Activated CD8-positive, alpha-beta T cell treated with anti-CD3 and anti-CD28 coated beads, Interleukin-2, amount 10 ng/mL, durations not matched to agents 7 days and 5 days (primary cell): ENCODE measurements around the gene LDLRAP1. TPM values are rescaled to one million over a fixed set of nuclear protein-coding genes. Genes with fewer than 3 reads are reported as not detected.
"Not testable (repeated sequence)": the region's sequence is repeated elsewhere in the genome, so short reads cannot be mapped to it uniquely, and the experiment has no call there.

ENCODE experiments used
- ATAC-seq: fragments of 150-1000 bp; cut with Tn5 transposase; one replicate; pipeline ENCODE4 v1.10.0; 2021; ENCODE audit warnings: moderate library complexity
- CTCF ChIA-PET: fragments of 350-600 bp; sonication (Branson Sonifier 250); formaldehyde crosslinking; loops from one replicate; lab custom pipeline; 2021; ENCODE audit warnings: antibody characterized with exemption; lab: Charles Lee
- POLR2A ChIA-PET: fragments of 350-600 bp; sonication (Branson Sonifier 250); formaldehyde crosslinking; loops from one replicate; lab custom pipeline; 2021; ENCODE audit warnings: antibody characterized with exemption; lab: Charles Lee
- DNase-seq: peaks from one replicate; pipeline ENCODE4 v3.0.0-alpha.2; 2020
- H3K27ac Mint-ChIP-seq: one replicate; pipeline ENCODE4 v1.8.0; 2021; ENCODE audit warnings: mild to moderate bottlenecking, mixed read lengths
- H3K27me3 Mint-ChIP-seq: one replicate; pipeline ENCODE4 v1.8.0; 2021; ENCODE audit warnings: low read depth, mixed read lengths
- H3K36me3 Mint-ChIP-seq: one replicate; pipeline ENCODE4 v1.8.0; 2021; ENCODE audit warnings: low read depth, mixed read lengths
- H3K4me1 Mint-ChIP-seq: one replicate; pipeline ENCODE4 v1.8.0; 2021; ENCODE audit warnings: low read depth, mixed read lengths
- H3K4me3 Mint-ChIP-seq: one replicate; pipeline ENCODE4 v1.8.0; 2021; ENCODE audit warnings: mild to moderate bottlenecking, mixed read lengths
- H3K9me3 Mint-ChIP-seq: one replicate; pipeline ENCODE4 v1.8.0; 2022; ENCODE audit warnings: mixed read lengths; ENCODE audit not compliant: insufficient read depth
- total RNA-seq, 2 experiments: library from RNA; stranded (reverse); gene quantifications; one replicate each; pipeline ENCODE4 v1.2.3, GENCODE V29; 2021

Gene LDLRAP1
- total RNA-seq, 2 experiments from 2014 or later = 30.7 to 31.3 TPM

GRCh38 chr1:25599969-25600610 lies 56.7 kb downstream of the LDLRAP1 start:
- Mint-ChIP-seq H3K4me1 (no peaks in the 10 kb centered on the region), H3K27me3 (peaks cover 28% of the 10 kb centered on the region), H3K9me3 (no peaks in the 10 kb centered on the region), H3K36me3 (peaks cover 3% of the 10 kb centered on the region), H3K27ac (no peak overlapping the region), H3K4me3 (no peak overlapping the region)
- ChIA-PET POLR2A (no interaction called here), CTCF (no interaction called here)
- no peak for ATAC-seq
- no peak for DNase-seq

- peaks cover 33% of the 10 kb centered on the region for H3K27me3 Mint-ChIP-seq
- H3K9me3 Mint-ChIP-seq, ATAC-seq, CTCF ChIA-PET, H3K27ac Mint-ChIP-seq, H3K36me3 Mint-ChIP-seq, H3K4me3 Mint-ChIP-seq, H3K4me1 Mint-ChIP-seq, DNase-seq, POLR2A ChIA-PET: not testable (repeated sequence)
These were observed 57.7 kb downstream of the LDLRAP1 start for GRCh38 chr1:25600971-25601699.

GRCh38 chr1:25603779-25604538 lies 60.6 kb downstream of the LDLRAP1 start:
- POLR2A ChIA-PET, H3K4me3 Mint-ChIP-seq, H3K27ac Mint-ChIP-seq, ATAC-seq, DNase-seq, H3K9me3 Mint-ChIP-seq, H3K4me1 Mint-ChIP-seq, H3K36me3 Mint-ChIP-seq: not testable (repeated sequence)
- peaks cover 39% of the 10 kb centered on the region for H3K27me3 Mint-ChIP-seq
- CTCF ChIA-PET = interaction anchor here (0.6 to 1.2 kb wide), 2 partner anchors 101 to 205 kb away, joined by 3 to 4 read pairs; no protein-coding TSS in a partner anchor

GRCh38 chr1:25607123-25607522 lies 63.7 kb downstream of the LDLRAP1 start:
- CTCF ChIA-PET = interaction anchor here (0.6 kb wide), 1 partner anchor 227 kb away, joined by 3 read pairs; no protein-coding TSS in a partner anchor
- no peaks in the 10 kb centered on the region for H3K9me3 Mint-ChIP-seq
- peaks cover 52% of the 10 kb centered on the region for H3K27me3 Mint-ChIP-seq
- ATAC-seq = no peak
- POLR2A ChIA-PET = no interaction called here
- H3K4me1 Mint-ChIP-seq = peaks cover 12% of the 10 kb centered on the region
- DNase-seq = no peak
- no peak overlapping the region for H3K4me3 Mint-ChIP-seq
- H3K36me3 Mint-ChIP-seq = no peaks in the 10 kb centered on the region
- no peak overlapping the region for H3K27ac Mint-ChIP-seq

GRCh38 chr1:25608488-25609178 lies 65.2 kb downstream of the LDLRAP1 start:
- peaks cover 14% of the 10 kb centered on the region for H3K4me1 Mint-ChIP-seq
- H3K36me3 Mint-ChIP-seq = no peaks in the 10 kb centered on the region
- peak overlapping the region; percentile 14 for H3K4me3 Mint-ChIP-seq
- no peaks in the 10 kb centered on the region for H3K9me3 Mint-ChIP-seq
- H3K27me3 Mint-ChIP-seq = peaks cover 63% of the 10 kb centered on the region
- CTCF ChIA-PET = interaction anchor here (0.8 to 5.8 kb wide), 21 partner anchors 10 to 205 kb away, joined by 3 to 68 read pairs (median 6); partner anchors contain the start of gene SELENON
- ATAC-seq = peak; percentile 98
- no peak overlapping the region for H3K27ac Mint-ChIP-seq
- peak; percentile 94 for DNase-seq
- POLR2A ChIA-PET = interaction anchor here (1.0 kb wide), 1 partner anchor 26 kb away, joined by 5 read pairs; no protein-coding TSS in a partner anchor

- peaks cover 27% of the 10 kb centered on the region for H3K4me1 Mint-ChIP-seq
- DNase-seq = no peak
- ChIA-PET POLR2A (interaction anchor here (1.1 kb wide), 1 partner anchor 203 kb away, joined by 3 read pairs; no protein-coding TSS in a partner anchor), CTCF (interaction anchor here (1.0 to 5.8 kb wide), 15 partner anchors 9 to 202 kb away, joined by 3 to 68 read pairs (median 7); partner anchors contain the start of gene SELENON)
- no peaks in the 10 kb centered on the region for H3K9me3 Mint-ChIP-seq
- peaks cover 63% of the 10 kb centered on the region for H3K27me3 Mint-ChIP-seq
- no peak overlapping the region for H3K27ac Mint-ChIP-seq
- no peak overlapping the region for H3K4me3 Mint-ChIP-seq
- no peaks in the 10 kb centered on the region for H3K36me3 Mint-ChIP-seq
- ATAC-seq = no peak
These were observed 66.5 kb downstream of the LDLRAP1 start for GRCh38 chr1:25609921-25610320.

GRCh38 chr1:25610822-25611630 lies 67.6 kb downstream of the LDLRAP1 start:
- Mint-ChIP-seq H3K27me3 (peaks cover 55% of the 10 kb centered on the region), H3K36me3 (no peaks in the 10 kb centered on the region), H3K4me1 (peaks cover 38% of the 10 kb centered on the region), H3K9me3 (no peaks in the 10 kb centered on the region), H3K27ac (no peak overlapping the region), H3K4me3 (no peak overlapping the region)
- POLR2A ChIA-PET = interaction anchor here (1.1 kb wide), 1 partner anchor 202 kb away, joined by 3 read pairs; no protein-coding TSS in a partner anchor
- ATAC-seq (no peak), DNase-seq (peak; percentile 52)
- CTCF ChIA-PET = interaction anchor here (1.0 to 5.8 kb wide), 9 partner anchors 8 to 201 kb away, joined by 3 to 68 read pairs (median 14); partner anchors contain the start of gene SELENON

- Mint-ChIP-seq H3K9me3 (no peaks in the 10 kb centered on the region), H3K4me3 (no peak overlapping the region), H3K4me1 (peaks cover 38% of the 10 kb centered on the region), H3K36me3 (no peaks in the 10 kb centered on the region), H3K27ac (no peak overlapping the region), H3K27me3 (peaks cover 51% of the 10 kb centered on the region)
- no peak for DNase-seq
- CTCF ChIA-PET = interaction anchor here (0.6 to 5.8 kb wide), 3 partner anchors 189 to 200 kb away, joined by 3 to 68 read pairs (median 3); partner anchors contain the start of gene SELENON
- no peak for ATAC-seq
- POLR2A ChIA-PET = no interaction called here
These were observed 68.4 kb downstream of the LDLRAP1 start for GRCh38 chr1:25611843-25612242.

GRCh38 chr1:25612421-25612820 lies 69.0 kb downstream of the LDLRAP1 start:
- peaks cover 35% of the 10 kb centered on the region for H3K4me1 Mint-ChIP-seq
- ChIA-PET POLR2A (no interaction called here), CTCF (interaction anchor here (0.6 to 5.8 kb wide), 3 partner anchors 188 to 199 kb away, joined by 3 to 68 read pairs (median 3); partner anchors contain the start of gene SELENON)
- H3K9me3 Mint-ChIP-seq = no peaks in the 10 kb centered on the region
- no peak for DNase-seq
- no peak for ATAC-seq
- no peak overlapping the region for H3K4me3 Mint-ChIP-seq
- H3K36me3 Mint-ChIP-seq = no peaks in the 10 kb centered on the region
- H3K27me3 Mint-ChIP-seq = peaks cover 45% of the 10 kb centered on the region
- H3K27ac Mint-ChIP-seq = no peak overlapping the region

GRCh38 chr1:25613091-25613490 lies 69.7 kb downstream of the LDLRAP1 start:
- Mint-ChIP-seq H3K36me3 (no peaks in the 10 kb centered on the region), H3K27me3 (peaks cover 44% of the 10 kb centered on the region), H3K9me3 (no peaks in the 10 kb centered on the region), H3K4me1 (peaks cover 34% of the 10 kb centered on the region), H3K4me3 (no peak overlapping the region), H3K27ac (no peak overlapping the region)
- ChIA-PET CTCF (interaction anchor here (5.8 kb wide), 1 partner anchor 187 kb away, joined by 68 read pairs; the partner anchor contains the start of gene SELENON), POLR2A (no interaction called here)
- no peak for DNase-seq
- no peak for ATAC-seq
